H4 (cell line): ENCODE measurements around the gene KRTAP23-1. TPM values are rescaled to one million over a fixed set of nuclear protein-coding genes. Genes with fewer than 3 reads are reported as not detected.

ENCODE experiments used
- DNase-seq: peaks from one replicate; pipeline ENCODE4 v3.0.0-alpha.2; 2015; ENCODE audit warnings: low spot score
- total RNA-seq: library from RNA; depleted of rRNA; stranded (reverse); fragments of >200 nt; shearing (Covaris generic); gene quantifications from 2 replicates; pipeline ENCODE4 v1.2.3, GENCODE V29; 2014; rRNA removed

Gene KRTAP23-1
- total RNA-seq, 1 experiment from 2014 or later: not detected

DNA sequence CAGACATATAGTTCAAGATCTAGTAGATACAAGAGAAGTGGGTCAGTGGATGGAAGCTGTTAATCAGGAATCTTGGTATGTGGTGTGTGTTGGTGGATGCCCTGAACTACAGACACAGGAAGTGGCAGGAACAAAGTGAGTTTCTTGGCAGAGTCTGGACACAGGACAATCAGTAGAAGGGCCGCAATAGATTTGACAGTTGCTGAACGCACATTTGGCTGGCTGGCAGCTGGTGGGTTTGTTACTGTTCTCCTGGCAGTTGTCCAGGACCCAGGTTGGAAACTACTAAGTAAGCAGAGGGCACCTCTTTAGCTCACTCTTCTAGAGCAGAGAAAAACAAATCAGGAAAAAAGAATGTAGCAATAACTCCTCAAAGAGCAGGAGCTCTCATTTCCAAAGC lies 41.5 kb downstream of the KRTAP23-1 start:
- DNase-seq: no peak

DNA sequence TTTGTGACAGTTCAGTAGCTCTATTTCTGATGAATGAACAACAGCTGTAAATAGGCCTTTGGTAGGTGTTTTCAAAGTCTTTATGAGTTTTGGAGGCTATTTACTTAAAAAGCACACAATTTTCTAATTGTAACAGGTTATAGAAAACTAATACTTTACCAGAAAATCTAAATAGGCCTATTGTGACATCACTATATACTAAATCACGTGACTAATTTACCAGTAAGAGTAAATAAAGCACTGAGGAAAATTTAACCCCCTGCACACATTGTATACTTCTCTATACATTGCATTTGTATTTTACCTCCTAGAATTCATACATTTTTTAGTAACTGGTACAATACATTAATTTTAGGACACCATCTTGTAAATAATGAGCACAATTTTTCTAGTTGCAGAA lies 43.3 kb downstream of the KRTAP23-1 start:
- no peak for DNase-seq

Other genes starting within 250 kb of the KRTAP23-1 start
- not detected in 2 replicates for gene CLDN17, start 181.8 kb downstream of the KRTAP23-1 start, total RNA-seq
- gene CLDN8, start 132.5 kb downstream of the KRTAP23-1 start, total RNA-seq: not detected in 2 replicates
- not detected in 2 replicates for gene KRTAP24-1, start 65.7 kb downstream of the KRTAP23-1 start, total RNA-seq
- not detected in 2 replicates for gene KRTAP25-1, start 59.1 kb downstream of the KRTAP23-1 start, total RNA-seq
- not detected in 2 replicates for gene KRTAP26-1, start 28.3 kb downstream of the KRTAP23-1 start, total RNA-seq
- not detected in 2 replicates for gene KRTAP27-1, start 10.9 kb downstream of the KRTAP23-1 start, total RNA-seq
- not detected in 2 replicates for gene KRTAP13-2, start 23.7 kb upstream of the KRTAP23-1 start, total RNA-seq
- gene KRTAP13-1, start 47.4 kb upstream of the KRTAP23-1 start, total RNA-seq: not detected in 2 replicates
- not detected in 2 replicates for gene KRTAP13-3, start 77.3 kb upstream of the KRTAP23-1 start, total RNA-seq
- gene KRTAP13-4, start 81.6 kb upstream of the KRTAP23-1 start, total RNA-seq: not detected in 2 replicates
- gene KRTAP15-1, start 91.7 kb upstream of the KRTAP23-1 start, total RNA-seq: not detected in 2 replicates
- not detected in 2 replicates for gene KRTAP19-1, start 131.8 kb upstream of the KRTAP23-1 start, total RNA-seq
- not detected in 2 replicates for gene KRTAP19-2, start 138.8 kb upstream of the KRTAP23-1 start, total RNA-seq
- gene KRTAP19-3, start 143.4 kb upstream of the KRTAP23-1 start, total RNA-seq: not detected in 2 replicates
- gene KRTAP19-4, start 148.6 kb upstream of the KRTAP23-1 start, total RNA-seq: not detected in 2 replicates
- gene KRTAP19-5, start 153.5 kb upstream of the KRTAP23-1 start, total RNA-seq: not detected in 2 replicates
- not detected in 2 replicates for gene KRTAP19-6, start 193.3 kb upstream of the KRTAP23-1 start, total RNA-seq
- gene KRTAP19-7, start 212.7 kb upstream of the KRTAP23-1 start, total RNA-seq: not detected in 2 replicates
- gene KRTAP22-2, start 241.8 kb upstream of the KRTAP23-1 start, total RNA-seq: not detected in 2 replicates
- not detected in 2 replicates for gene KRTAP6-3, start 243.8 kb upstream of the KRTAP23-1 start, total RNA-seq